Stimulated activated CD4-positive, alpha-beta T cell treated with anti-CD3 and anti-CD28 coated beads, TNF-alpha, amount 100 ng/mL, for 48 hours (primary cell): ENCODE data around the gene RPS27.

Experiments used
- DNase-seq, 3 donors: peaks; one replicate each; pipeline ENCODE4 v3.0.0-alpha.2; 2020; ENCODE audit warnings: low read depth in 3 of 3

The RPS27 gene

DNA sequence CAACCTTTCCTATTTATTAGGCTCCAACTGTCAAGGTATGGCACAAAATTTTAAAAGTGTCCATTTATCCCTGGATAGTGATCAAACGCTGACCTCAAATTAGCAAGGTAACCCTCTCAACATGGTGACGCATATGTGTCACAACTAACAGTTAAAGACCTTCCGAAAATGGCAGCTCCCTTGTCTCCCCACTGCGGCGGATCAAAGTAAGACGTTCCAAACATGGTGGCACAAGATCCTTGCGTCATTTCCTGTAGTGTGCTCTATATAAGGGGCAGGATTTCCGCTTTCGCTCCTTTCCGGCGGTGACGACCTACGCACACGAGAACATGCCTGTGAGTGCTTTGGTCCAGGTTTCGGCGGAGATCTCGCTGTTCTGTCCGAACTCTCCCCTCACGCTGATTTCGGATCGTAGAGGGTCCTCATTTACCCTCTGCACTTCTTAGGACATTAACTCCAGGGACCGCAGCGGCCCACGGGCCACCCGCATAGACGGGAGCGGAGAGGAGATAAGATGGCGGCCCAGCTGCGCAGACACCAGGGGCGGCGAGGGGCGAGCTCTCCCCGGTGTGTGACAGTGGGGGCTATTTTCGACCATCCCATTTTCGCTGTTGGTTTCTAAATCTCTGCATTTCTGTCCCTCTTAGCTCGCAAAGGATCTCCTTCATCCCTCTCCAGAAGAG lies at the start of gene RPS27:
TSS of gene RPS27 (plus strand) at position 295 of the 683 bp plus-strand sequence. CDS start at position 330, 35 bp downstream.
- DNase-seq = peak; percentile 68 to 81 (median 73)

GRCh38 chr1:153941826-153942725 lies 48.5 kb upstream of the RPS27 start:
- DNase-seq = no peak

DNA sequence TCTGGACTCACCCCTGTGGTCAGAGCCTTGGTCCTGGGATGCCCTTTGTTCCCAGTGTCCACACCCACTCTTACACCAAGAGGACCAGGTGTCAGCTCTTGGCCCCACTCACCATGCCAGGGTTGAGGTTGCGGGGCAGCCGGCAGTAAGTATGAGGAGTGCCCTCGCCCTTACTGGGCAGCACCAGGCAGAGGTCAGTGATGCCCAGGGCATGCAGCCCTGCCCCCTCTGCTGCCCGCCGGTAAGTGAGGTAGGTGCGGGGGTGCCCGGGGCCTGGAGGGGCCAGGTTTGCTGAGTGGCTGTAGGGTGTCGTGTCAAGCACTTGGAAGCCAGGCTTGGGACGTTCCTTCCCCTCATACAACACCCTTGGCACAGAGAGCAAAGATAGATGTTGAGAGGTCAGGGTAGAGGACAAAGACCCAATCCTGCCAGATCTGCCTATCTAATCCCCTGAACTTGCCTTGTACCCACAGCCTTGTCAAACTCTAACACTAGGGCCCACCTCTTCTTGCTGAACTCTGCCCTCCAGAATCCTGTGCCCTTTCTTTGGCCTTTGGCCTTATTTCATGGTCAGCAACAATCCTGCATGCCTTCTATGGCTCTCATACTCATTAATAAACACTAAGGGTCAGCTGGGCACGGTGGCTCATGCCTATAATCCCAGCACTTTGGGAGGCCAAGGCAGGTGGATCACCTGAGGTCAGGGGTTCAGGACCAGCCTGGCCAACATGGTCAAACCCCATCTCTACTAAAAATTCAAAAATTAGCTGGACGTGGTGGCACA lies 47.6 kb upstream of the RPS27 start:
- DNase-seq = no peak

DNA sequence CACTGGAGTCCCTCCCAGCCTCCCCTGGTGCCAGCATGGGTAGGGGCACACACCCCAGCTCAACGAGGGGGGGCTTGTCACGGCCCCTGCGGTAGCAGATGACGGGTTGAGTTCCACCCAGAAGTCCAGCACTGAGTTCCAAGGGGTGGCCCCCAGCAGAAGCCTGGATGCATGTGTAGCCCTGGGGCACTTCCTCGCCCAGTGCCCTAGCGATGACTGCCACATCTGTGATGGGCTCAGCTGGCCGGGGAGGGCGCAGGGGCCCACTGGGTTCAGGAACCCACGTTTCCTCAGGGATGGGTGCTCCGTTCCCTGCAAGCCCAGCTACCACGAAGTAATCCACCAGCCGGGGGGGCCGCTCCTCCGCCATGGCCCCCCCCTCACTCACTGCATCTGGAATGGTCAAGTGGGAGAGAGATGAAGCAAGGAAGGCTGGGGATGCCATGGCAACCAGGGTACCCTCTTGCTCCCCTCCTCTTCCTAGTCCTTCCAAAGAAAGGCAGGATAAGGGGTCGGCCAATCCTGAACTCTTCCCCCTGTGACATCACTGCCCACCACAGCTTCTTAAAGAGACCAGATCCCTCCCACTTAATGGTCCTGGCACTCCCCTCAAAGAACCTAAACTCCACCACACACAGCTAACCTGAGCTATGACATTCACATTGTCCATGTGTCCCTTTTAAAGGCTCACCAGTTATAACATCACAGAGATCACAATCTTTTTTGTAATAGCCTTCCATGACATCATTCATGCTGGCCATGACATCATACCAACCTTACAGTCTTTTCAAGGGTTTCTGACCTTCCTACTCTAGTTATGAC lies 46.3 kb upstream of the RPS27 start:
- no peak for DNase-seq

GRCh38 chr1:153944827-153945117 lies 45.8 kb upstream of the RPS27 start:
- DNase-seq = no peak

DNA sequence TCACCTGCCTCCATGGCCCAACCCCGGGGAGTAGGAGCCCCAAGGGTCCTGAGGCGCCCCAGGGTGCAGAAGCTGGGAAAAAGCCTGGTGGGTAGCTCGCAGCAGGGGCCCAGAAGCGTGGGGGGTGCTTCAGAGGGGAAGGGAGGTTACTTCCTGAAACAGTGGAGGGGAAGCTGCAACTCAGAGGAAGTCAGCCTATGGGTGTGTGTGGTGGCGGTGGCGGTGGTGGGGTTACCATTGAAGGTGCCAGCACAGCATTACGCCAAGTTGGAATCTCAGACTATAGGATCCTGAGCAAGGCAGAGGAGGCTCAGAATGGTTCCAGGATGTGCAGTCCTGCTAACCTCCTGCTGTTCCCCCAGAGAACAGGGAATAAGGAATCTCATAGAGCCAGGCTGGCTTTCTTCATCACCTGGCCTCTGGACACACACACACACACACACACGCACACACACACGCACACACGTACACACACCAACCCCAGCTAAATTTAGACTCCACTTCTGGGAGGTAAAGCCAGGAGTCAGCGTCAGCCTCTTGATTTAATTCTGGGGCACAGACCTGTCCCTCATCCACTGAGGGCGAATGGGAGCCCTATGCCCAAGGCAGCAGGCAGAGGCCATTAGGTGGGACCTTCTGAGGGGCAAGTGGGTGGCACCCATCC lies 45.3 kb upstream of the RPS27 start:
- peak in 2 of 3 donors; percentile 32 to 55 for DNase-seq

GRCh38 chr1:153945795-153946621 lies 44.6 kb upstream of the RPS27 start:
- DNase-seq = peak; percentile 32 to 65 (median 51)

DNA sequence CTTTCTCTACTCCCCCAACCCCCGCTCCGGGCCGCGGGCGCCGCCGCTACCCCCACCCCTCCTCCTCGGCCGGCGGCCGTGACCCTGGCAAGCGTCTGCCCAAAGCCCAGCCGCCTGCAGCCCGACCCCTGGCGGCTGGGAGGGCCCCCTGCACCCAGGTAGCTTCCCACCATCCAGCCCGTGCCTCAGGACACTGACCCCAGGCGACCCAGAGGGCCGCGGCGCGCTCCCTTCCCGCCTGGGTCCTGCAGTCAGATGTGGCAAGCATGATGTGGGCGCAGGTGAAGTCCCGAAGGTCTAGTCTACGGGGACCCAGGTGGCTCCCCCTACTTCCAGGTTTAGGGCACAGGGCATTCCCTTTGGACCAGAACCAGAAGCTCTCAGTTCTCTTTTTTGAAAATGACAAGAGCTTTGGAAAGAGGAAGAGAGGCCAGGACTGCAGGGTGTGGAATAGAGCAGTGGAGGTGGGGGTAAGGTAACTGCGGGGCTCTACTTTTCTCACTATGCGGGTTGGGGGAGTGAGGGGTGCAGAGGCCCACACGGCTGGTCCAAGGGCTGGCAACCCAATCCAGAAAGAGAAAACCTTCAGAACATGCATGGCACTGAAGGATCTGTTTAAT lies 43.8 kb upstream of the RPS27 start, which contains the start of gene DENND4B:
TSS of gene DENND4B (minus strand) at position 97 of the 620 bp plus-strand sequence. CDS start 2,344 bp downstream, outside the sequence.
- peak; percentile 50 to 72 (median 56) for DNase-seq

GRCh38 chr1:153951183-153951582 lies 39.4 kb upstream of the RPS27 start:
- no peak for DNase-seq

GRCh38 chr1:153951801-153952200 lies 38.8 kb upstream of the RPS27 start:
- DNase-seq = no peak

DNA sequence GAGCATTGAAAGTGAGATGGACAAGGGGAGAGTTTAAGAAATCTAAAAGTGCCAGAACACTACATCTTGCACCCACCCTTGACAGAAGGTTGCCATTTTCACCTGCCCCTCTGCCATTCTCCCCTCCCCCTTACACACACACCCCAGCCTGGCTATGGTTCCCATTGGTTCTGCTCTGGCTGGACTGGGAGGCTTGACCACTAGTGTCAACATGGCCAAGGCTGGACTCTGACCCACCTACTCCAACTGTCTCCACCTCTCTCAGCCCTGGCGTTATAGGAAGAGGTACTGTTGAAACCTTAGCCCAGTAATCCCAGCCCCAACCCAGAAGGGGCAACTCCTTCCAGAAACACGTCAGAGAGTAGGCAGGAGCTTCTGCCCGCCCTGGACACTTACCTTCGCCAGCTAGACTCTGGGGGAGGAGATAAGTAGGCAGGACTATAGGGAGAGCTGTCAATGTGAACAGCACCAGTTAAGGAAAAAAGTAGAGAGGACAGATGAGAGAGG lies 36.6 kb upstream of the RPS27 start:
- DNase-seq = no peak

GRCh38 chr1:153954826-153955225 lies 35.7 kb upstream of the RPS27 start:
- no peak for DNase-seq

DNA sequence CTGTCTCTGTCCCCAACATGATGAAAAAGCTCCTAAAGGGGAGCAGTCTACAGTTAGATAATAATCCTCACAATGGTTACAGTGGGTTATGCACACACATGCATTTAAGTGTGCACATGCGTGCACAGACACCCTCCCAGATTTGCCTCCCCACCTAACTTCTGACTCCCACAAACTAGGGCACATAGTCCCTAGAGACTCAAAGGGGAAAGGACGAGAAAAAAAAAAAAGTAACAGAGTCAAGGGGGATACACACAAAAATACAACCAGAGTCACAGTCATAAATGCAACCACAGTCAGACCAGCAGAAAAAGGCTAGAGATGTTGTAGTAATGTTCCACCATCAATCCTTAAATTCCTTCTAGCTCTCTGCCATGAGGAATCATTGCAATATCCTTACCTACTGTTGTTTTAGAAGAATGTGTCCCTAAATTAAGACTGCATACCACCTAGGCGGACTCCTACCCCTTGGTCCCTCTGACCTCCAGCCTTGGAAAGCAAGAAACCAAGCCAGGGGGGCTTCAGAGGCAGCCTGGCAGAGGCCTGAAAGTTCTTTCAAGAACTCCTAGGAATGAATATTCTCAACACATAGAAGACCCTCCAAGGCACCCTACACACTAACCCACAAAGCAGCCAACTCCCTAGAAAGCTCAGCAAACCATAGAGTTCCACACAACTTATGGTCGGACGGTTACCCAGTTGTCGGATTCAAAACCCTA lies 33.4 kb upstream of the RPS27 start:
- no peak for DNase-seq

GRCh38 chr1:153957744-153958110 lies 32.8 kb upstream of the RPS27 start:
- DNase-seq = no peak

- DNase-seq = peak; percentile 96
Observed at GRCh38 chr1:153958111-153958960, 32.2 kb upstream of the RPS27 start, which contains the start of gene CRTC2. Gene CRTC2 (minus strand): TSS chr1:153958612. CDS start chr1:153958497, 115 bp downstream.

GRCh38 chr1:153958961-153959260 lies 31.7 kb upstream of the RPS27 start:
- DNase-seq = no peak

DNA sequence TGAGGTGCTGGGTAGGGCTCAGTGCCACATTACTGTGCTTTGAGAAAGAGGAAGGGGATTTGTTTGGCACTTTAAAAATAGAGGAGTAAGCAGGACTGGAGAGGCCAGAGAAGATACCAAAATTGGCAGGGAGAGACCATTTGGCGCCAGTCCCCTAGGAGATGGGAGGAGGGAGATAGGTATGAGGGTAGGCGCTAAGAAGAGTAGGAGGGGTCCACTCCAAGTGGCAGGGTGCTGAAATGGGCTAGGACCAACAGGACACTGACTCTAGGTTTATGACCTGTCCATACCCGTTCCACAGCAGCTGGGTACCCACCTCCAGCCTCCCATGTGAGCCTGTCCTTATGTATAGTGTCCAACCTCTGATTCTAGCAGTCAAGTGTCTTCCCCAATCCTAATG lies 31.1 kb upstream of the RPS27 start:
- DNase-seq = no peak

DNA sequence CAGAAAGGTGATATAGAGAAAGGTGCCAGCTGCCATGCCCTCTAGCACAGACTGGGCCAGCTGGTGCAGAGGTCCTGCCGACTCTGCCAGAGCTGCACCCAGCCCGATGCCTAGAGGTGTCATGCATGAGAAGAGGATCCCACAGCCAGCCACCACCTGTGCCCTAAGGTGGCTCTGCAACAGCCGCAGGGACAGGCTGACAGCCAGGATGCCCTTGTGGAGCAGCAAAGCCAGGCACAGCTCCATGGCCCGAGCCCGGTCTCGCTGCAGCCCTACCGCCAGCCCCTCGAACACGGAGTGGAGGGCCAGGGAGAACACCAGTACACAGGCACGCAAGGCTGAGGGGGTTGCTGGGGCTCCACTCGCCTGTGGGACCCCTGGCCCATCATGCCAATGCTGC lies 30.4 kb upstream of the RPS27 start:
- no peak for DNase-seq
